NCI-H82 treated with DMSO at 0.1 percent for 48 hours (cell line): ENCODE data around the gene HS3ST3B1.

ENCODE experiments used
- DNase-seq: peaks from one replicate; lab custom pipeline; 2025; ENCODE audit not compliant: unreplicated experiment; lab: John Stamatoyannopoulos, UW

HS3ST3B1 gene

GRCh38 chr17:14351493-14351892 is 50.6 kb downstream of the HS3ST3B1 start:
- DNase-seq, result no peak

- DNase-seq, result no peak
These were observed 51.3 kb downstream of the HS3ST3B1 start for GRCh38 chr17:14352136-14352535.

GRCh38 chr17:14353861-14354474 is 53.1 kb downstream of the HS3ST3B1 start:
- peak; percentile 22 for DNase-seq

- no peak for DNase-seq
These were observed 53.9 kb downstream of the HS3ST3B1 start for GRCh38 chr17:14354807-14355206.

GRCh38 chr17:14355556-14355955 is 54.7 kb downstream of the HS3ST3B1 start:
- no peak for DNase-seq

GRCh38 chr17:14359163-14360020 is 58.5 kb downstream of the HS3ST3B1 start:
- peak; percentile 95 for DNase-seq

- DNase-seq, result no peak
These were observed 60.0 kb downstream of the HS3ST3B1 start for GRCh38 chr17:14360856-14361255.

- no peak for DNase-seq
These were observed 60.6 kb downstream of the HS3ST3B1 start for GRCh38 chr17:14361470-14361869.

- DNase-seq, result no peak
These were observed 61.1 kb downstream of the HS3ST3B1 start for GRCh38 chr17:14361945-14362508.

- DNase-seq, result no peak
These were observed 65.3 kb downstream of the HS3ST3B1 start for GRCh38 chr17:14366199-14366598.

GRCh38 chr17:14372461-14372860 is 71.6 kb downstream of the HS3ST3B1 start:
- DNase-seq, result no peak

- no peak for DNase-seq
These were observed 72.2 kb downstream of the HS3ST3B1 start for GRCh38 chr17:14372905-14373613.

GRCh38 chr17:14373614-14374259 is 72.9 kb downstream of the HS3ST3B1 start:
- no peak for DNase-seq

- DNase-seq, result no peak
These were observed 73.4 kb downstream of the HS3ST3B1 start for GRCh38 chr17:14374268-14374667.

GRCh38 chr17:14376666-14377065 is 75.8 kb downstream of the HS3ST3B1 start:
- DNase-seq, result no peak

GRCh38 chr17:14381606-14382005 is 80.7 kb downstream of the HS3ST3B1 start:
- DNase-seq, result peak; percentile 99

- DNase-seq, result no peak
These were observed 86.2 kb downstream of the HS3ST3B1 start for GRCh38 chr17:14387036-14387435.

GRCh38 chr17:14389681-14390080 is 88.8 kb downstream of the HS3ST3B1 start:
- DNase-seq, result no peak

GRCh38 chr17:14393723-14394122 is 92.8 kb downstream of the HS3ST3B1 start:
- DNase-seq, result no peak

GRCh38 chr17:14395255-14395654 is 94.4 kb downstream of the HS3ST3B1 start:
- no peak for DNase-seq

- peak; percentile 77 for DNase-seq
These were observed 95.7 kb downstream of the HS3ST3B1 start for GRCh38 chr17:14396547-14396946.
